Measurements from ENCODE around the gene TIMM17B.

DNA sequence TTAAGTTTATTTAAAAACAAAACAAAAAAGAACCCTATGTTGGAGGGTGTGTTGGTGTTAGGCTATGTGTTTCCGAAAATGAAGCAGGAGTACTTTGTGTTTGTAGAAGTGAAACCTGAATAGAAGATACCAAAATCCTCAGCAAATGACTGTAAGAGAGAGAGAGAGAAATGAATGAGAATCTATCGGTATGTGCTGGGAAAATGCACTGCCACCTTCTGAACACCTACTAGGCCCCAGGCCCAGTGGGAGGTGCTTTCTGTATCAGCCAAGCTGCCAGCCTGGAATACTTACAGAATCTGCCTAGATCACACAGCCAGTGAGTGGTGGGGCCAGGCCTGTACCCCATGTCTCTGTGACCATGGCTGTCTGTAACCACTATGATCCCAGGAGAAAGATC, 36.2 kb upstream of the TIMM17B start:
- no peak for TF ChIP-seq EZH2phosphoT487 (IDR thresholded peaks at IDR 0.05; ENCODE audit: low read depth, severe bottlenecking, unreplicated experiment)
- TF ChIP-seq, protein P1, sequence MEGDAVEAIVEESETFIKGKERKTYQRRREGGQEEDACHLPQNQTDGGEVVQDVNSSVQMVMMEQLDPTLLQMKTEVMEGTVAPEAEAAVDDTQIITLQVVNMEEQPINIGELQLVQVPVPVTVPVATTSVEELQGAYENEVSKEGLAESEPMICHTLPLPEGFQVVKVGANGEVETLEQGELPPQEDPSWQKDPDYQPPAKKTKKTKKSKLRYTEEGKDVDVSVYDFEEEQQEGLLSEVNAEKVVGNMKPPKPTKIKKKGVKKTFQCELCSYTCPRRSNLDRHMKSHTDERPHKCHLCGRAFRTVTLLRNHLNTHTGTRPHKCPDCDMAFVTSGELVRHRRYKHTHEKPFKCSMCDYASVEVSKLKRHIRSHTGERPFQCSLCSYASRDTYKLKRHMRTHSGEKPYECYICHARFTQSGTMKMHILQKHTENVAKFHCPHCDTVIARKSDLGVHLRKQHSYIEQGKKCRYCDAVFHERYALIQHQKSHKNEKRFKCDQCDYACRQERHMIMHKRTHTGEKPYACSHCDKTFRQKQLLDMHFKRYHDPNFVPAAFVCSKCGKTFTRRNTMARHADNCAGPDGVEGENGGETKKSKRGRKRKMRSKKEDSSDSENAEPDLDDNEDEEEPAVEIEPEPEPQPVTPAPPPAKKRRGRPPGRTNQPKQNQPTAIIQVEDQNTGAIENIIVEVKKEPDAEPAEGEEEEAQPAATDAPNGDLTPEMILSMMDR (IDR thresholded peaks at IDR 0.05; ENCODE audit: poor library complexity) = no peak
